Panc1 (cell line): ENCODE results near the gene TANC1.

Experiments
- CTCF ChIP-seq: fragments of 450-650 bp; IDR thresholded peaks from 2 replicates; pipeline ENCODE4 v1.5.1; 2017; ENCODE audit warnings: mild to moderate bottlenecking
- POLR2AphosphoS5 ChIP-seq: IDR thresholded peaks from 2 replicates; pipeline ENCODE4 v1.6.1; 2012; ENCODE audit warnings: mild to moderate bottlenecking, low read depth, low read length, moderate library complexity

DNA sequence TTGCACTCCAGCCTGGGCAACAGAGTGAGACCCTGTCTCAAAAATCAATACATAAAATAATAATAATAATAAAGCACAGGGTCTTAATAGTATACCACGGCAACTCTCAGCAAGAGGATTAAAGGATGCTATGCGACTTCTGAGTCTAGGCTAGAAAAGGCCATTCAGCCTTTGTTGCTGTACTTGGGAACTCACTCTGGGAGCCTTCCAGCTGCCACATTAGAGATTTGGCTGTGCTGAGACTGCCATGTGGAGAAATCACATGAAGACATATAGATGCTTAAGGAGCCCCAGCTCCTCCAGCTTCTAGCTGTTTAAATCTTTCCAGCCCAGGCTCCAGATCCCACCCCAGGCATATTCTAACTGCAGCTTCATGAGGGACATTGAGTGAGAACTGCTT, 8.2 kb upstream of the TANC1 start:
- TF ChIP-seq CTCF (no peak), POLR2AphosphoS5 (no peak)
